Type B pancreatic cell (in vitro differentiated cells): ENCODE results near the gene DCAF15. TPM values are rescaled to one million over a fixed set of nuclear protein-coding genes. Genes with fewer than 3 reads are reported as not detected.
A peak's percentile ranks its signal among the peaks of the same experiment; 100 is the strongest.

Experiments used
- DNase-seq: peaks from one replicate; pipeline ENCODE4 v3.0.0; 2021; ENCODE audit warnings: mixed read lengths; ENCODE audit not compliant: unreplicated experiment; ENCODE audit errors: extremely low spot score
- H3K27ac Mint-ChIP-seq: 2 replicates; pipeline ENCODE4 v1.8.0; 2021; ENCODE audit warnings: mild to moderate bottlenecking, mixed read lengths
- H3K27me3 Mint-ChIP-seq: 2 replicates; pipeline ENCODE4 v1.8.0; 2021; ENCODE audit warnings: mixed read lengths
- H3K36me3 Mint-ChIP-seq: 2 replicates; pipeline ENCODE4 v1.8.0; 2021; ENCODE audit warnings: mixed read lengths
- H3K4me1 Mint-ChIP-seq: one replicate; pipeline ENCODE4 v1.8.0; 2021; ENCODE audit warnings: mixed read lengths; ENCODE audit not compliant: unreplicated experiment
- H3K4me3 Mint-ChIP-seq: 2 replicates; pipeline ENCODE4 v1.8.0; 2021; ENCODE audit warnings: mild to moderate bottlenecking, mixed read lengths
- H3K9me3 Mint-ChIP-seq: 2 replicates; pipeline ENCODE4 v1.8.0; 2021; ENCODE audit warnings: mixed read lengths
- total RNA-seq: library from RNA; stranded (reverse); gene quantifications from 2 replicates; pipeline ENCODE4 v1.2.1, GENCODE V29; 2021; ENCODE audit warnings: low replicate concordance
- TF ChIP-seq, protein P1 (sequence below): fragments of 200-600 bp; sonication (generic); conservative IDR thresholded peaks from 2 replicates; pipeline ENCODE4 v1.5.0; 2021; ENCODE audit warnings: antibody characterized with exemption, mild to moderate bottlenecking

Gene DCAF15
- total RNA-seq, 1 donor from 2014 or later: 50.1 TPM

DNA sequence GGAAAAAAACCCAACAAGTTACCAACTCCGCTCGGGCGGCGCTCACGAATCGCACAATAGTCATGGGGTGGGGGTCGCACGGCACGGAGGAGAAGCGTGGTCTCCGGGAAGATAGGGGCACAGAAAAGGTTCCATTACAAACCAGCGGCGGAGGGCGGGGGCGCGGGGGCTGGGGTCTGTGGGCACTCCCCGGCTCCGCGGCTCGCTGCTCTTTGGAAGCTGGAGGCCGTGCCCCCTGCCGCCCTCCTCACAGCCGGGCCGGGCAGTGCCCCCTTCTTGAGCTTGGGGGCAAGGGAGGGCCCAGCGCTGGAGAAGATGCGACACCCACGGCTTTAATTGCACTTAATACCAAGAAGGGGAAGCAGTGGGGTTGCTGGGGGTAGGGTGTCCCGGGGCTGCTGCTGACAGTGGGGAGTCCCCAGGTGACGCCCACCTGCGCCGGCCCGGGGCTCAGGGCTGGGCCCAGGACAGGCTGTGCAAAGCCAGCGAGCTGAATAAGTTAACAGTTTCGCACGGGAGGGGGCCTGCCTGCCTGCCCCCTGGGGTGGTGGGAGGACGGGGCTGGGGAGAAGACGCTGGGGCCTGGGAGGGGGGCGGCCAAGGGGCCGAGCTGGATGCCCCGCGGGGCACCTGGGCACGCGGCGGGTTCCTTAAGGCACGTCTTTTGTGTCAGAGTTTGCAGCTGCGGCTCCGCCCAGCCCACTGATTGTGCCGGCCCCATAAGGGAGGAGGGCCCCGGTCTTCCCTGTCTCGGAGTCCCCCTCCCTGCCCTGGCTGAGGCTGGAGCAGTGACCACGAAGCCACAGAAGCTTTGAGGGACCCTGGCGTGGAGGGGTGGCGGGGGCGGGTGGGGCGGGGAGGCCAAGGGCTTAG, 9.8 kb downstream of the DCAF15 start:
- H3K27ac Mint-ChIP-seq: peak overlapping the region; percentile 62
- TF ChIP-seq, protein P1, sequence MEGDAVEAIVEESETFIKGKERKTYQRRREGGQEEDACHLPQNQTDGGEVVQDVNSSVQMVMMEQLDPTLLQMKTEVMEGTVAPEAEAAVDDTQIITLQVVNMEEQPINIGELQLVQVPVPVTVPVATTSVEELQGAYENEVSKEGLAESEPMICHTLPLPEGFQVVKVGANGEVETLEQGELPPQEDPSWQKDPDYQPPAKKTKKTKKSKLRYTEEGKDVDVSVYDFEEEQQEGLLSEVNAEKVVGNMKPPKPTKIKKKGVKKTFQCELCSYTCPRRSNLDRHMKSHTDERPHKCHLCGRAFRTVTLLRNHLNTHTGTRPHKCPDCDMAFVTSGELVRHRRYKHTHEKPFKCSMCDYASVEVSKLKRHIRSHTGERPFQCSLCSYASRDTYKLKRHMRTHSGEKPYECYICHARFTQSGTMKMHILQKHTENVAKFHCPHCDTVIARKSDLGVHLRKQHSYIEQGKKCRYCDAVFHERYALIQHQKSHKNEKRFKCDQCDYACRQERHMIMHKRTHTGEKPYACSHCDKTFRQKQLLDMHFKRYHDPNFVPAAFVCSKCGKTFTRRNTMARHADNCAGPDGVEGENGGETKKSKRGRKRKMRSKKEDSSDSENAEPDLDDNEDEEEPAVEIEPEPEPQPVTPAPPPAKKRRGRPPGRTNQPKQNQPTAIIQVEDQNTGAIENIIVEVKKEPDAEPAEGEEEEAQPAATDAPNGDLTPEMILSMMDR: no peak
- no peak for DNase-seq
- H3K4me1 Mint-ChIP-seq: no peaks in the 10 kb centered on the region
- H3K9me3 Mint-ChIP-seq: no peaks in the 10 kb centered on the region
- peaks cover 11% of the 10 kb centered on the region for H3K36me3 Mint-ChIP-seq
- H3K4me3 Mint-ChIP-seq: no peak overlapping the region
- H3K27me3 Mint-ChIP-seq: no peaks in the 10 kb centered on the region

DNA sequence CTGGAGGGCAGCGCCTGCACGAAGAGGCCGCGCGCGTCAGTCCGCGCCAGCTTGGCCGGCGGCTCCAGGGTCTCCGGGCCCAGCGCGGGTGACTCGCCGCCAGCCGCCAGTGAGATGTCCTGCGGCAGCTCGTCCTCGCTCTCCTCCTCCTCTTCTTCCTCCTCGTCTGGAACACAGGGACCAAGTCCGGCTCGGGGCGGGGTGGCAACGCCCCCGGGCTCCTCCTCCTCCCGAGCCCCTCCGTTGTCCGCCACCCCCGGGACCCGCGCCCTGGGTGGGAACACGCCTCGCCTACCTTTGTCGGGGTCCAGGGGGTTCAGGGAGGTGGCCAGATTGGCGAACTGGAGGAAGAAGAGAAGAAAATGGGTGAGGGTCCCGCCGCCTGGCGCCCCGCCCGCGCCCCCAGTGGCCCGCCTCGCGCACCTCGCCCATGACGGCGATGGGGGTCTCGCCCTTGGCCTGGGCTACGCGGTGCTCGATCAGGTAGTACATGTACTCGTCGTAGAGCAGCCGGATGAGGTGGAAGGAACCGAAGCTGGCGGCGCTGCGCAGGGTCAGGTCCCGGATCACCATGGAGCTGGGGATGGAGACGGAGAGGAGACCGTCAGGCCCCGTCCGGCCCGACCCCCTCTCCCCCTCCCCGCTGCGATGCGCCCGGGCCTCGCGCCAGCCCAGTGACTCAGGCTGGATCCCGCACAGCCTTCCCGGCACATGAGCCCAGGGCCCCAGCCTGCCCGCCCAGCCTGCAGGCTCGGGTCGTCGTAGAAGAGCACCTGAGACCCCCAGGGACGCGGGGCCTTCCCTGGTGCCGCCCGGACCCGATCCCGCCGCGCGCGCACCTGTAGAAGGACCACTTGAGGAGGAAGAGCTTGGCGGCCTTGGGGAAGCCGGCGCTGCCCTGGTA, 10.6 kb downstream of the DCAF15 start:
- Mint-ChIP-seq H3K9me3 (no peaks in the 10 kb centered on the region), H3K4me1 (no peaks in the 10 kb centered on the region), H3K4me3 (no peak overlapping the region), H3K27me3 (no peaks in the 10 kb centered on the region), H3K27ac (no peak overlapping the region), H3K36me3 (peaks cover 9% of the 10 kb centered on the region)
- DNase-seq: no peak
- TF ChIP-seq, protein P1: no peak

DNA sequence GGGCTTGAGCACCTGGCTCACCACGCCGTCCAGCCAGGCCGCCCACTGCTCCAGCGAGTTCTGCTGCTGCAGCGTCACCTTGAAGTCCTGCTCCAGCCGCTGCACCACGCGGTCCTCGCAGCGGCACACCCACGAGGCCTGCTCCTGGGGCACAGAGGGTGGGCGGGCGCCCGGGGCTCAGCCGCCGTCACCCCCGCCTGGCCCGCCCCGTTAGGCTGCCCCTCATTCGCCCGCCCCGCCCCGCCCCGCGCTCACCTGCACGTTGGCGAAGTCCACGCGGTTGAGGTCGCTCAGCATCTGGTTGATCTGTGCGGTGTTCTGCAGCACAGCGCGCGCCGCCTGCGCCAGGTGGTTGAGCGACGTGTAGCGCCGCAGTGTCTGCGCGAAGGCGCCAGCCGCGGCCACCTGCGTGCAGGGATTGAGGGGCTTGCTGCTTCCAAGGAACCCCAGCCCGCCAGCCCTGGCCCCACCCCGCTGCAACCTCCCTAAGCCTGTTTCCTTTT, 11.3 kb downstream of the DCAF15 start:
- Mint-ChIP-seq H3K27me3 (no peaks in the 10 kb centered on the region), H3K27ac (no peak overlapping the region), H3K9me3 (no peaks in the 10 kb centered on the region), H3K4me1 (no peaks in the 10 kb centered on the region), H3K4me3 (no peak overlapping the region), H3K36me3 (peaks cover 9% of the 10 kb centered on the region)
- no peak for DNase-seq
- TF ChIP-seq, protein P1: no peak

DNA sequence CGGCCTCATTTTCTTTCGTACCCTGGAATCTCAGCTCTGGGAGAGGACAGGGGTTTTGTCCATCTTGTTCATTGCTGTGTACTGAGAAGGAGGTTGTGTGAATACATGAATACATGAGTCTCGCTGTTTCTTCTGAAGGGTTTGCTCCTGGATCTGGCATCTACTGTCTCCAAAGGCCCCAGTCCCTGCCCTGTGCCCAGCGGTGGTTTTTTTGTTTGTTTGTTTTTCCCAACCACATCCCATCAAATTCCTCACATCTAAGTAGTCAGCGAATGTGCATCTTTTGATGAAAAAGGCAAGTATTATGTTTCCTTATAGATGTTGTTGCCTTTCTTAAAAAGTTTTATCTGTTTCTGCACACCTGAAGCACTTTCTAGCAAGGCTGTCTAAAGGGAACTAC, 12.5 kb downstream of the DCAF15 start:
- Mint-ChIP-seq H3K4me3 (peak overlapping the region; percentile 29), H3K4me1 (no peaks in the 10 kb centered on the region), H3K9me3 (no peaks in the 10 kb centered on the region), H3K27ac (peak overlapping the region; percentile 11), H3K27me3 (no peaks in the 10 kb centered on the region), H3K36me3 (peaks cover 13% of the 10 kb centered on the region)
- TF ChIP-seq, protein P1: no peak
- no peak for DNase-seq

DNA sequence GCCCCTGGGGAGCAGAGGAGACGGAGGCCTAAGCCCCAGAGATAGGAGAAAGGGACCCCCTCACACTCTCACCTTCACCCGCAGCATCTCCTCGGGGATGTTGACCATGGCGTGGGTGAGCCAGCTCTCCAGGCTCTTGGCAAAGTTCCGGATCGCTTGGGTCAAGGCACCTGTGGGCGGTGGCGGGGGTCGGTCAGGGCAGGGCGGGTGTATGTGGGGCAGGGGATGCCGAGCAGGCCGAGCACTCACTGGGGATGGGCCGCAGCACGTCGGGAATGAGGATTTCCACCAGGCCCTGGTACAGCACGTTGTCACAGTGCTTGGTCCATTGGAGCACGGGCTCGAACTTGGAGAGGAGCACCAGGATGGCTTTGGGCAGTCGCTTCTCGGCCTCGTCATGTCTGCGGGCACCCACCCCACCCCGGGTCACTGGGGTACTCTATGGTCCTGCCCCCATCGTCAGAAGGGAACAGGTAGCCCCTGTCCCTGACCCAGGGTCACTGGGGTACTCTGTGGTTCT, 13.1 kb downstream of the DCAF15 start:
- no peak for DNase-seq
- H3K36me3 Mint-ChIP-seq: peaks cover 13% of the 10 kb centered on the region
- no peaks in the 10 kb centered on the region for H3K9me3 Mint-ChIP-seq
- no peak overlapping the region for H3K27ac Mint-ChIP-seq
- no peaks in the 10 kb centered on the region for H3K4me1 Mint-ChIP-seq
- no peak overlapping the region for H3K4me3 Mint-ChIP-seq
- H3K27me3 Mint-ChIP-seq: no peaks in the 10 kb centered on the region
- TF ChIP-seq, protein P1: no peak
